Mucosa of stomach (tissue), 1 donor: ENCODE measurements around the gene EPB41L1.

ENCODE experiments used
- H3K27me3 ChIP-seq: one replicate; pipeline ENCODE4 v1.7.0; 2013; ENCODE audit warnings: mild to moderate bottlenecking, low read length; ENCODE audit not compliant: control insufficient read depth, insufficient read depth
- H3K36me3 ChIP-seq: one replicate; pipeline ENCODE4 v1.7.0; 2013; ENCODE audit warnings: low read length; ENCODE audit not compliant: control insufficient read depth, insufficient read depth
- H3K4me1 ChIP-seq: one replicate; pipeline ENCODE4 v1.7.0; 2013; ENCODE audit warnings: mild to moderate bottlenecking, low read length; ENCODE audit not compliant: control insufficient read depth, insufficient read depth
- H3K4me3 ChIP-seq: one replicate; pipeline ENCODE4 v1.7.0; 2013; ENCODE audit warnings: low read length
- H3K9ac ChIP-seq: one replicate; pipeline ENCODE4 v1.7.0; 2013; ENCODE audit warnings: mild to moderate bottlenecking, low read length, moderate library complexity
- H3K9me3 ChIP-seq: one replicate; pipeline ENCODE4 v1.7.0; 2013; ENCODE audit warnings: mild to moderate bottlenecking, low read length, moderate library complexity; ENCODE audit not compliant: control insufficient read depth
- donor health status: Pancreatic carcinoma.

The EPB41L1 gene

GRCh38 chr20:36261389-36262105 is 107.0 kb downstream of the EPB41L1 start:
- no peaks in the 10 kb centered on the region for H3K27me3 ChIP-seq
- H3K4me3 ChIP-seq, result no peak overlapping the region
- no peaks in the 10 kb centered on the region for H3K9me3 ChIP-seq
- H3K9ac ChIP-seq, result no peak overlapping the region
- no peaks in the 10 kb centered on the region for H3K36me3 ChIP-seq
- no peaks in the 10 kb centered on the region for H3K4me1 ChIP-seq

GRCh38 chr20:36262440-36262839 is 107.9 kb downstream of the EPB41L1 start:
- Histone ChIP-seq H3K27me3 (no peaks in the 10 kb centered on the region), H3K4me3 (no peak overlapping the region), H3K36me3 (no peaks in the 10 kb centered on the region), H3K9me3 (no peaks in the 10 kb centered on the region), H3K9ac (no peak overlapping the region), H3K4me1 (no peaks in the 10 kb centered on the region)

- no peaks in the 10 kb centered on the region for H3K9me3 ChIP-seq
- H3K27me3 ChIP-seq, result no peaks in the 10 kb centered on the region
- H3K36me3 ChIP-seq, result no peaks in the 10 kb centered on the region
- no peak overlapping the region for H3K4me3 ChIP-seq
- H3K4me1 ChIP-seq, result no peaks in the 10 kb centered on the region
- H3K9ac ChIP-seq, result no peak overlapping the region
Measured at GRCh38 chr20:36264426-36265246, 110.1 kb downstream of the EPB41L1 start.

- H3K36me3 ChIP-seq, result no peaks in the 10 kb centered on the region
- no peaks in the 10 kb centered on the region for H3K27me3 ChIP-seq
- H3K9me3 ChIP-seq, result no peaks in the 10 kb centered on the region
- no peak overlapping the region for H3K9ac ChIP-seq
- no peak overlapping the region for H3K4me3 ChIP-seq
- no peaks in the 10 kb centered on the region for H3K4me1 ChIP-seq
Measured at GRCh38 chr20:36266189-36266588, 111.6 kb downstream of the EPB41L1 start.

GRCh38 chr20:36267605-36268381 is 113.3 kb downstream of the EPB41L1 start:
- Histone ChIP-seq H3K4me1 (no peaks in the 10 kb centered on the region), H3K4me3 (no peak overlapping the region), H3K27me3 (no peaks in the 10 kb centered on the region), H3K9ac (no peak overlapping the region), H3K36me3 (no peaks in the 10 kb centered on the region), H3K9me3 (no peaks in the 10 kb centered on the region)

- H3K9ac ChIP-seq, result no peak overlapping the region
- peaks cover 1% of the 10 kb centered on the region for H3K27me3 ChIP-seq
- H3K4me3 ChIP-seq, result no peak overlapping the region
- no peaks in the 10 kb centered on the region for H3K4me1 ChIP-seq
- H3K36me3 ChIP-seq, result no peaks in the 10 kb centered on the region
- no peaks in the 10 kb centered on the region for H3K9me3 ChIP-seq
Measured at GRCh38 chr20:36268440-36269342, 114.2 kb downstream of the EPB41L1 start.

- Histone ChIP-seq H3K4me1 (no peaks in the 10 kb centered on the region), H3K27me3 (peaks cover 8% of the 10 kb centered on the region), H3K9ac (no peak overlapping the region), H3K36me3 (no peaks in the 10 kb centered on the region), H3K4me3 (no peak overlapping the region), H3K9me3 (no peaks in the 10 kb centered on the region)
Measured at GRCh38 chr20:36269507-36269906, 115.0 kb downstream of the EPB41L1 start.

GRCh38 chr20:36270744-36271638 is 116.5 kb downstream of the EPB41L1 start:
- no peaks in the 10 kb centered on the region for H3K4me1 ChIP-seq
- H3K27me3 ChIP-seq, result peaks cover 8% of the 10 kb centered on the region
- no peaks in the 10 kb centered on the region for H3K36me3 ChIP-seq

GRCh38 chr20:36271639-36272546 is 117.4 kb downstream of the EPB41L1 start:
- Histone ChIP-seq H3K27me3 (peaks cover 8% of the 10 kb centered on the region), H3K36me3 (no peaks in the 10 kb centered on the region), H3K9me3 (no peaks in the 10 kb centered on the region), H3K4me3 (no peak overlapping the region), H3K9ac (no peak overlapping the region), H3K4me1 (no peaks in the 10 kb centered on the region)

More at GRCh38 chr20:36270744-36271638, 116.5 kb downstream of the EPB41L1 start:
- no peak overlapping the region for H3K4me3 ChIP-seq
- no peak overlapping the region for H3K9ac ChIP-seq
- no peaks in the 10 kb centered on the region for H3K9me3 ChIP-seq
